ENCODE data around the gene MRPL33.

- no peak for TF ChIP-seq CTCF (IDR thresholded peaks at IDR 0.05)
- TF ChIP-seq SMC3 (IDR thresholded peaks at IDR 0.05; ENCODE audit: low read depth, low read length) = no peak
- no peak for TF ChIP-seq USF2 (IDR thresholded peaks at IDR 0.05; ENCODE audit: borderline replicate concordance, low read depth, low read length)
- no peak for TF ChIP-seq MXI1 (IDR thresholded peaks at IDR 0.05; ENCODE audit: low read depth, low read length)
- no peak for TF ChIP-seq RAD21 (IDR thresholded peaks at IDR 0.05; ENCODE audit: low read length)
- no peak for TF ChIP-seq RFX5 (IDR thresholded peaks at IDR 0.05; ENCODE audit: low read length)
- TF ChIP-seq MAX (IDR thresholded peaks at IDR 0.05; ENCODE audit: low read depth) = no peak
- no peak for TF ChIP-seq IRF3 (IDR thresholded peaks at IDR 0.05; ENCODE audit: low read depth, low read length)
Observed at GRCh38 chr2:27724191-27724590, 47.3 kb upstream of the MRPL33 start.

Measured in SK-N-SH (cell line).